ENCODE results near the gene TRAF7. TPM values are rescaled to one million over a fixed set of nuclear protein-coding genes. Genes with fewer than 3 reads are reported as not detected.

TRAF7 gene
- polyA plus RNA-seq, 1 donor from 2014 or later: 30.9 TPM

GRCh38 chr16:2190002-2190658, 34.5 kb downstream of the TRAF7 start:
- no peak overlapping the region for H2AFZ ChIP-seq (ENCODE audit: low read depth, low read length)
- no peaks in the 10 kb centered on the region for H3F3A ChIP-seq (ENCODE audit: insufficient read depth, low read length, poor library complexity, severe bottlenecking)
- no peaks in the 10 kb centered on the region for H3K9me2 ChIP-seq (ENCODE audit: insufficient read depth, low read length)
- H3K79me2 ChIP-seq (replicated peaks; ENCODE audit: insufficient read depth, low read length): peaks cover 2% of the 10 kb centered on the region
- H3K27me3 ChIP-seq (ENCODE audit: insufficient read depth, low read depth, low read length): no peaks in the 10 kb centered on the region
- no peak overlapping the region for H3K27ac ChIP-seq (ENCODE audit: low read length)
- no peak overlapping the region for H3K4me3 ChIP-seq (ENCODE audit: low read length)
- H3K4me2 ChIP-seq (ENCODE audit: low read length): no peak overlapping the region
- TF ChIP-seq EP300 (conservative IDR thresholded peaks at IDR 0.05; ENCODE audit: poor library complexity, severe bottlenecking) (no peak), SMC3 (conservative IDR thresholded peaks at IDR 0.05; ENCODE audit: poor library complexity) (no peak), MXI1 (conservative IDR thresholded peaks at IDR 0.05; ENCODE audit: poor library complexity, severe bottlenecking) (no peak), CTCF (IDR thresholded peaks at IDR 0.05; ENCODE audit: poor library complexity, severe bottlenecking) (no peak), EZH2 (IDR thresholded peaks at IDR 0.05; ENCODE audit: borderline replicate concordance, insufficient read depth, low read length, poor library complexity, severe bottlenecking) (no peak)
- TF ChIP-seq, protein P1, sequence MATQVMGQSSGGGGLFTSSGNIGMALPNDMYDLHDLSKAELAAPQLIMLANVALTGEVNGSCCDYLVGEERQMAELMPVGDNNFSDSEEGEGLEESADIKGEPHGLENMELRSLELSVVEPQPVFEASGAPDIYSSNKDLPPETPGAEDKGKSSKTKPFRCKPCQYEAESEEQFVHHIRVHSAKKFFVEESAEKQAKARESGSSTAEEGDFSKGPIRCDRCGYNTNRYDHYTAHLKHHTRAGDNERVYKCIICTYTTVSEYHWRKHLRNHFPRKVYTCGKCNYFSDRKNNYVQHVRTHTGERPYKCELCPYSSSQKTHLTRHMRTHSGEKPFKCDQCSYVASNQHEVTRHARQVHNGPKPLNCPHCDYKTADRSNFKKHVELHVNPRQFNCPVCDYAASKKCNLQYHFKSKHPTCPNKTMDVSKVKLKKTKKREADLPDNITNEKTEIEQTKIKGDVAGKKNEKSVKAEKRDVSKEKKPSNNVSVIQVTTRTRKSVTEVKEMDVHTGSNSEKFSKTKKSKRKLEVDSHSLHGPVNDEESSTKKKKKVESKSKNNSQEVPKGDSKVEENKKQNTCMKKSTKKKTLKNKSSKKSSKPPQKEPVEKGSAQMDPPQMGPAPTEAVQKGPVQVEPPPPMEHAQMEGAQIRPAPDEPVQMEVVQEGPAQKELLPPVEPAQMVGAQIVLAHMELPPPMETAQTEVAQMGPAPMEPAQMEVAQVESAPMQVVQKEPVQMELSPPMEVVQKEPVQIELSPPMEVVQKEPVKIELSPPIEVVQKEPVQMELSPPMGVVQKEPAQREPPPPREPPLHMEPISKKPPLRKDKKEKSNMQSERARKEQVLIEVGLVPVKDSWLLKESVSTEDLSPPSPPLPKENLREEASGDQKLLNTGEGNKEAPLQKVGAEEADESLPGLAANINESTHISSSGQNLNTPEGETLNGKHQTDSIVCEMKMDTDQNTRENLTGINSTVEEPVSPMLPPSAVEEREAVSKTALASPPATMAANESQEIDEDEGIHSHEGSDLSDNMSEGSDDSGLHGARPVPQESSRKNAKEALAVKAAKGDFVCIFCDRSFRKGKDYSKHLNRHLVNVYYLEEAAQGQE (IDR thresholded peaks at IDR 0.05; ENCODE audit: borderline replicate concordance): no peak
- H4K20me1 ChIP-seq (ENCODE audit: insufficient read depth): no peaks in the 10 kb centered on the region
- H3K36me3 ChIP-seq (ENCODE audit: insufficient read depth, low read length): no peaks in the 10 kb centered on the region
- H3K9ac ChIP-seq (ENCODE audit: low read length): no peak overlapping the region
- no peaks in the 10 kb centered on the region for H3K9me3 ChIP-seq (ENCODE audit: low read length)

DNA sequence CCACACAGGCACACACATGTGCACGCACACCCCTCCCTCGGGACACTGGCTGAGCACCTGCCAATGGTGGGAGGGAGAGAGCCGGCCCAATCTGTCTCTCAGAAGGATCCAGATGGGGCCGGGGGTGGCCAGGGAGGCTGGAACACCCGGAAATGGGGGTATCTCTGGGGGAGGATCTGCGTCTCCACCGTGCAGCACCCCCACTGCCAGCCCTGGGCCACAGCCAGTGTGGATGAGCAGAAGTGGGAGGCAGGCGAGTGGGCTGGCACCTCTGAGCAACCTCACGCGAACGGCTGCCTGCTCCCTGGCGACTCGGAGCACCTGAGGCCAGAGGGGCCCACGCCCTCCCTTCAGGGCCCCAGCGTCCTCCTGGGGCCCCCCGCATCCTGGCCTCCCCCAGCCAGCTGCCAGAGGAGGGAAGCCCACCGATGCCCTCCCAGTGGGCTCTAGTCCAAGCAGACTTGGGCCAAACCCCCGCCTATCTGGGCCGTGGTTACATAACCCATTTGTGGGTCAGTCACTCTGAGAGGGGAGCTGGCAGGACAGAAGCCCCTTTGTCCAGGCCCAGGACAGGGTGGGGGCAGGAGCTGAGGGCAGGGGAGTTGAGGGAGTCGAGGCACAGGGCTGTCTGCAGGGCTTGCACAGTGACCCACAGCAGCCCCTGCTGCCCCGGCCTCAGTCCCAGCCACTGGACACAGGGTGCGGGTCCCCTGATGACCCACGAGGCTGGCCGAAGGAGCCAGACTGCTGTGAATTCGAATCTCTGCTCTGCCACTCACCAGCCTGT, 35.3 kb downstream of the TRAF7 start:
- Histone ChIP-seq H3K4me2 (ENCODE audit: low read length) (no peak overlapping the region), H3K36me3 (ENCODE audit: insufficient read depth, low read length) (no peaks in the 10 kb centered on the region), H2AFZ (ENCODE audit: low read depth, low read length) (no peak overlapping the region), H3K27ac (ENCODE audit: low read length) (no peak overlapping the region), H3K79me2 (replicated peaks; ENCODE audit: insufficient read depth, low read length) (peaks cover 2% of the 10 kb centered on the region), H3K9me3 (ENCODE audit: low read length) (no peaks in the 10 kb centered on the region), H3K9ac (ENCODE audit: low read length) (no peak overlapping the region), H3K27me3 (ENCODE audit: insufficient read depth, low read depth, low read length) (no peaks in the 10 kb centered on the region), H3K9me2 (ENCODE audit: insufficient read depth, low read length) (no peaks in the 10 kb centered on the region), H3F3A (ENCODE audit: insufficient read depth, low read length, poor library complexity, severe bottlenecking) (no peaks in the 10 kb centered on the region), H4K20me1 (ENCODE audit: insufficient read depth) (no peaks in the 10 kb centered on the region), H3K4me3 (ENCODE audit: low read length) (no peak overlapping the region)
- no peak for TF ChIP-seq EP300 (conservative IDR thresholded peaks at IDR 0.05; ENCODE audit: poor library complexity, severe bottlenecking)
- TF ChIP-seq EZH2 (IDR thresholded peaks at IDR 0.05; ENCODE audit: borderline replicate concordance, insufficient read depth, low read length, poor library complexity, severe bottlenecking): no peak
- no peak for TF ChIP-seq POLR2AphosphoS5 (IDR thresholded peaks at IDR 0.05)
